SK-N-MC (cell line): ENCODE results near the gene DCDC2C.

Experiments used
- EZH2 ChIP-seq: fragments of 200-600 bp; sonication (generic); IDR thresholded peaks from one replicate; pipeline ENCODE4 v1.6.1; 2017; ENCODE audit warnings: antibody characterized with exemption
- POLR2AphosphoS5 ChIP-seq: IDR thresholded peaks from 2 replicates; pipeline ENCODE4 v1.6.1; 2012; ENCODE audit warnings: mild to moderate bottlenecking, low read depth, low read length, borderline replicate concordance

DNA sequence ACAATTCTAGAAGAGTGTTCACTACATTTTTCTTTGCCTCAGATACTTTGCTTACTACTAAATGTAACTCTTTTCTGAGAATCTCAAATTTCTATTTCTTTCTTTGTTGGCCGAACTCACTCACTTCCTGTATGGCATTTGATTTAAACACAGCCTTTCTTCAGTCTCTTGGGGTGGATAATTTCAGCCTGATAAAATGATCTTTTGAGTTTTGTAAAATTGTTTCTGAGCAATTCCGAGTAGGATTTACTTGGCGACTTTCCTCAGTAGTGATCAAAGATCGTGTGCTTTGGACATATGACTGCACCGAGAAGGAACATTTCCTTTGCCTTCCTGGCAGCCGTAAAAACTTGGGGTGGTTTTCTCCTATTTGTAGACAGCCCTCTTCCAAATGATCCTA lies 127.4 kb downstream of the DCDC2C start:
- TF ChIP-seq EZH2 (no peak), POLR2AphosphoS5 (no peak)
